ENCODE results near the gene ZNF207.
"Not testable (repeated sequence)": the region's sequence is repeated elsewhere in the genome, so short reads cannot be mapped to it uniquely, and the experiment has no call there.

ZNF207 gene

DNA sequence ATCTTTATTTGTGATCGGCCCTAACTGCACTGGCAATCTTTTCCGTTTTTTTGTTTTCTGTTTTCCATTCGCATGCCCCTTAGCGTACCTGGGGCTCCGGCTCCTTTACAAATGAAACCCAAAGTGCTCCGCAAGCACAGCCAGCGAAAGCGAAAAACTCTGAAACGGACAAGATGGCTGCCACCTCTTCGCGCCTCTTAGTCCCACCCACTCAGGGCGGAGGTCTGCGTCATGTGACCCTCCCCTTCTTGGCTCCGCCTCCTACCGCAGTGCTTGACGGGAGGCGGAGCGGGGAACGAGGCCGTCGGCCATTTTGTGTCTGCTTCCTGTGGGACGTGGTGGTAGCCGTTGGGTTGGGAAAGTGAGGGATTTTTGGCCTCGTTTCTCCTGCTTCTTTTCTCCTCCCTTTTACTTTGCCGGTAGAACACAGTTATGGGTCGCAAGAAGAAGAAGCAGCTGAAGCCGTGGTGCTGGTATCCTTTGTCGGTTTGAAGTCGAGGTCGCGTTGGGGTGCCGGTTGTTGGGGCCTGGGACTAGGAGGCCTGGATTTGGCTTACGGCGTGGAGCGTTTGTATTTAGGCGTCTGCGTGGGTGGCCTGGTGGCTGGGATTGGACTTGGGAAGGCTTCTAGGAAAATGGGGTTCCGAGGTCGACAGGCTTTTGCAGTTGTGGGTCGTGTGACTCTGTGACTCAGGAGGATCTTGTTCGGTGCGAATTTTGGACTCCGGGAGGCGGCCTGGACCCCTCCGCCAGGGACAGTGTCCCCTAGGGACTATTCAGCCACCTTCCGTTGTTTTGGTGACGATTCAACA is at the start of gene ZNF207:
Gene ZNF207, plus strand, starts transcription at position 304 of the 812 bp plus-strand sequence. Its CDS starts 129 bp downstream, at position 433.
- peak; percentile 95 to 96 for DNase-seq

DNA sequence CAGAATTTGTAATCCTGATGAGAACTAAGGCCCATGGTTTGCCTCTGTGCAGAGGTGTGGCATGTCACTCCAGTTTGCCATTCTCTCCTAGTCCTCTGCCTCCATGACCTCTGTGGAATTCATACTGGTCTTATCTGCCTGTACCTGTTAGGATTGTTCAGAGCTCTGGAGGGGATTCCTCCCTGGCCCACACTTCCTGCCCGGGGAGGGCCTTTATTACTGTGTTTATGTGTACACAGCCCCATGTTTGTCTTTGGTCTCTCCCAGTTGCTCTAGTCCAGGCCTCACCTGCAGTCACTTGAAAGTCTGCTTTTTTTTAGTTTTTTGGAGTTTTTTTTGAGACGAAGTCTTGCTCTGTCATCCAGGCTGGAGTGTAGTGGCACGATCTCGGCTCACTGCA is 47.9 kb upstream of the ZNF207 start:
- DNase-seq: no peak

DNA sequence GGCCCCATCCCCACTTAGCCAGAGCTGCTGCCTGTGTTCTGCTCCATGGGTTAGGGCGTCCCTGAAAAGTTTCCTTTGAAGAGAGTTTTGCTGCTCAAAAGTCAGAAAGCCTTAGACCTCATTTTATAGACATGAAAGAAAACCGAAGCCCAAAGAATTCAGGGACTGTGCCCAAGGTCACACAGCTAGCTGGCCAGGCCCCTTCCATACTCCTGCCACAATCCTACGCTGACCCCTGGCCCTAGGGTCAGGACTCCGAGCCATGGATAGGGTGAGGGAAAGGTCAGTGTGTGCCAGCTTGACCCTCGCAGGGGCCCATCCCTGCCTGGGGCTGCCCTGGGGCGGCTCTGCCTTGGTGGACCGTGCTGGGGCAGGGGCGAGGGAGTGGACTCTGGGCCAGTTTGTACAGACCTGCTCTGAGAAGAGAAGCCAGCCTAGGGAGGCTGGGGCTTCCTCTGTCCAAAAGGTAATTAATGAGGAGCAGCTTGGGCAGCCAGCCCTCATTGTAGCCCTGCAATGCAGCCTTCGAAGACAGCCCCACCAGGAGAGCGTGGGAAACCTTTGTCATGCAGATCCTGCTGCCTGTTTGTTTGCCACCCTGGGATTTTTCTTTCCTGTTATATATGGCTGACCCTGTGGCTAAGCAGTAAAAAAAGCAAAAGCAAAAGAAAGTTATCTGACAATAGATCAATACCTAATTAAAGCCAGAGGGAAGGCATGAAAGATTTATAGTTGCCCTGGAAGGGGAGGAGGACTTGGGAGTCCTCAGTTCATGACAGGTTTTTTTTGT is 46.9 kb upstream of the ZNF207 start:
- DNase-seq: no peak

DNA sequence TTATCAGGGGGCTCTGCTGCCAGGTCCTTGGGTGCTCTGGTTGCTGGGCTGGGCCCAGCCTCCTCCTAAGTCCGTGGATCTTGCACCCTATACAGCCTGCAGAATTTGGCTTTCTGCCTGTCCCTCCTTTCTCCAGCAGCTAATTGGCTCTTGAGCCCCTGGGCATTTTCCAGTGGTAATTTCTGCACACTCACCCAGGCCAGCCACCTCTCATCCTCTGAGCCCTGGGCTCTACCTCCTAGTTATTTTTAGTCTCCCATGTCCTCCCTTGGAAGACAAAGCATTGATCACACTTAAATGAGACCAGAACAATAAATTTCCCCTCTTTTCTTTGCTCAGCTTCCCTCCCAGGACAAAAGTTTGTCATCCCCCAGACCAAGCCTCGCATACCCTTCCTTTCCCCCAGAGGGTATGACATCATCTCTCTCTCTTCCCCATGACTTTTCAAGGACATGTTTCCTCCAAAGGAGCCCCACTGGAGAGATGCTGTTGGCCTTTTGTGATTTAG is 46.1 kb upstream of the ZNF207 start:
- no peak for DNase-seq

DNA sequence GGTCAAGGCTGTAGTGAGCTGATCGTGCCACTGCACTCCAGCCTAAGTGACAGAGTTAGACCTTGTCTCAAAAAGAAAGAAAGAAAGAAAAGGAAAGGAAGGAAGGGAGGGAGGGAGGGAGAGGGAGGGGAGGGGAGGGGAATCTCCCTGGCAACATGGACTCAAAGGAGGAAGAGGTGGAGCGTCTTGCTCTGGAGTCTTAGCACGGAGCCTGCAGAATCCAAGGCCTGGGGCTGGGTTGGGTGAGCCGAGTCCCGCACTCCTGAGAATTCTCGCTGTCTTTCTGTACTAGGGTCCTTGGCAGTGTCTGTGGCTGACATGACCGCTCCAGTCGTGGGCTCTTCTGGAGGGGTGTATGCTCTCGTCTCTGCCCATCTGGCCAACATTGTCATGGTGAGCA is 44.9 kb upstream of the ZNF207 start:
- DNase-seq: no peak

DNA sequence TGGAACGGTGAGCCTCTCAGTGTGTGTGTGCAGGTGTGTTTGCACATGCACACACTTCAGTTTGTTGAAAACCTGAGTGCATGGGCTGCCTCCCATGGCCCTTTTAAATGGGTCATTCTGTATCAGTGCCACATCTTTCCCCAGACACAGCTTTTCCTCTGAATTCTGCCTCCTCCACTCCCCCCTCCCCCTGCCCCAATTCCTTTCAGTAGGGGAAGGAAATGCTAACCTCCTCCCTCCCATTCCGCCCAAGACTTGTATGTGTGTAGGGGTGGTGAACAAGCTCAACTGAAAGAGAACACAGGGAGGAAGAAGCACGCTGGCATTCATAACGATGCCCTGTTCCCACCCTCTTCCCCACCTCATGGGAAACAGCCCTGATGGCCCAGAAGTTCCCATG is 42.3 kb upstream of the ZNF207 start:
- peak in 1 of 2 experiments; percentile 18 for DNase-seq

DNA sequence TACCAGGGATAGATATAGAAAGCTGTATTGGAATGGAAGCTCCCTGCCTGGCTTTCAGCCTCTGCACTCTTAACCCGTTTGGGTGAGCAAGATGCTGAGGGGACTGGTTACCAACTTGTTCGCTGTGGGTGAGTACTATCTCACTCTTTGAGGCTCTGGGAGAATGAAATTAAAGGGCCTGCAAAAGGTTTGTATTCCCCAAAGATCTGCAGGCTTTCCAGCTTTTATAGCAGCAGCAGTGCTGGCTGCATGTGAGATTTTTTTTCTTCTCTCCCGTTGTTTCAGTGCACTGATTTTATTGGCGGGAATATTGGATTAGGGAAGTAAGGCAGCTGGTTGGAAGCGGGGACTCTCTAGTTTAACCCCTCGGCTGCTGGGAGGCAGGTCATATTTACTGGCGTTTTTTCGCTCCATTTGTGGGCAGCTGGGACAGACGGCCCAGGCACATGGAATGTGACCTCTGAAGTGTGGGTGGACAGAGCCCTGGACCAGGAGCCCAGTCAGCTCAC is 38.9 kb upstream of the ZNF207 start:
- no peak for DNase-seq

DNA sequence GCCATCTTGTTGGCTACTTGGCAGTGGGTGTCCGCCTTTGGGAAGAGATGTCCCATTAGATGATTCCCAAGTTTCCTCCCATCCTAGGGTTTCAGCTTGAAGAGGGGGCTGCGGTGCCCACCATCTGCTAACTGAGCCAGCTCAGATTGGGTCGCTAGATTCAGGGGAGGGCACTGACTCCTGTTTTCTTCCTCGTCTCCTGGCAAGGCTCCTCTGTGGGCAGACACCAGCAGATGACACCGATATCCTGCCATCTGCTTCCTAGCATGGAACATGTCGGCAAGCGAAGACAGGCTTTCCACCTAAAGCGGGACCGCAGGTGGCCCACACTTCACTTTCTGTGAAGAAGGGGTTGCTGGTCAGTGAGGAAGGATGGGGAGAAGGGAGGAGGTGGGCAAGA is 35.3 kb upstream of the ZNF207 start:
- no peak for DNase-seq

DNA sequence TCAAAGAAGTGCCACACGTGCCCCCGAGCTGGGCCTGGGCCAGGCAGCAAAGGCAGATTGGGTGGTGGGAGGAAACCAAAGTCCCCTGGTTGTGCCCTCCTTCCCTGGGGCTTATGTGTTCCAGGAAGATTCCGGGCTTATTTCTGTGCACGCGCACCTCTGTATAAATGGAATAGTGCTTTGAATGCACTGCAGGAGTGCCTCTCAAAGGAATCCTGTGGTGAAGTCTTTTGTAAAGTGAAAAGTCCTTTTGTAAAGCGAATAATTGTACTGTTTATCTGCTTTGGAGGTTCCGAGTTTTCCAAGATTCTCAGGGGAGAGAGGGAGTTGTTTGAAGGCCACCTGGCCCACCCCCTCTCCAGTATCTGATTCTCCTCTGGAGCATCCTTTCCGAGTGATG is 34.8 kb upstream of the ZNF207 start:
- DNase-seq: no peak

DNA sequence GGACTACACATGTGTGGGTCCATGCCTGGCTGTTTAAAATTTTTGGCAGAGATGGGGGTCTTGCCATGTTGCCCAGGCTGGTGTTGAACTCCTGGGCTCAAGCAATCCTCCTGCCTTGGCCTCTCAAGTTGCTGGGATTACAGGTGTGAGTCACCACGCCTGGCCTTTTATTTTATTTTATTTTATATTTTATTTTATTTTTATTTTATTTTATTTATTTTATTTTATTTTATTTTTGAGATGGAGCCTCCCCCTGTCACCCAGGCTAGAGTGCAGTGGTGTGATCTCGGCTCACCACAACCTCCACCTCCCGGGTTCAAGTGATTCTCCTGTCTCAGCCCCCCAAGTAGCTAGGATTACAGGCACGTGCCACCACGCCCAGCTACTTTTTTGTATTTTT is 33.3 kb upstream of the ZNF207 start:
- not testable (repeated sequence) for DNase-seq

DNA sequence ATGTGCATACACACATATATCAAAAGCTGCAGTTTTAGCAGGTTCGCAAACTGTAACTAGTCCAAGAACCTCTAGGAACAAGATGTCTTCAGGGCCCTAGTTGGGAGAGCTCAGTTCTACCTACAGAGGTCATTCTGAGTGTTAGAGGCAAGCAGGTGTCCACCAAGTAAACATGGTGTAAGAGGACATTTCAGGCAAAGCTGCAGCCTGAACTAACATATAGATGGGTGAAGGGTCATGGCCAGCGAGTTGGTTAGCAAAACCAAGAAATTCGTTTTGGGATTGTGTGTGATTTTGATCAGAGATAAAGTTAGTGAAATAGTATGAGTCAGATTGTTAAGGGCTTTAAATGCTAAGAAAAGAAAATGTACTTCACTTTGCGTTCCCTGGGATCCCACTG is 32.6 kb upstream of the ZNF207 start:
- no peak for DNase-seq

DNA sequence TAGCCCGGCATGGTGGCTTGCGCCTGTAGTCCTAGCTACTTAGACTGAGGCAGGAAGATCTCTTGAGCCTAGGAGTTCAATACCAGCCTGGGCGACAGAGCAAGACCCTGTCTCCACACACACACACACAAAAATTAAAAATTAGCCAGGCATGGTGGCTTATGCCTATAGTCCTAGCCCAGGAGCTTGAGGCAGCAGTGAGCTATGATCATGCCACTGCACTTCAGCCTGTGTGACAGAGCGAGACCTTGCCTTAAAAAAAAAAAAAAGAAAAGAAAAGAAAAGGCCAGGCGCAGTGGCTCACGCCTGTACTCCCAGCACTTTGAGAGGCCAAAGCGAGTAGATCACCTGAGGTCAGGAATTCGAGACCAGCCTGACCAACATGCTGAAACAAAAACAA is 31.9 kb upstream of the ZNF207 start:
- DNase-seq: no peak

DNA sequence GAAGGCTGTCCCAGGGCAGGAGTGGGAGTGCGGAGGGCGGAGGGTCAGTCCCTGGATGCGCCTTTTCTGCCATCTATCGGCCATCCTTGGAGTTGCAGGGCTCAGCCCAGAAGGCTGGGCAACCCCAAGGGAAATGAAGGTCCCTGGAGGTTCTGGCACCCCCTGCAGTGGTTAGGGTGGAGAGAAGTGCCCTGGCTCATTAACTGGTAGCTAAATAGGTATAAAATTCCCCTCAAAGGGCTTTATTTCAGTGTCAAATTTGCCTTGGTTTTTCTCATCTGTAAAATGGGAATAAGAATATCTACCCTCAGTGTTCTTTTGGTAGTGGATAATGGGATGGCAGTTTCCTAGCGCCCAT is 30.4 kb upstream of the ZNF207 start:
- DNase-seq: peak; percentile 74 to 78

DNA sequence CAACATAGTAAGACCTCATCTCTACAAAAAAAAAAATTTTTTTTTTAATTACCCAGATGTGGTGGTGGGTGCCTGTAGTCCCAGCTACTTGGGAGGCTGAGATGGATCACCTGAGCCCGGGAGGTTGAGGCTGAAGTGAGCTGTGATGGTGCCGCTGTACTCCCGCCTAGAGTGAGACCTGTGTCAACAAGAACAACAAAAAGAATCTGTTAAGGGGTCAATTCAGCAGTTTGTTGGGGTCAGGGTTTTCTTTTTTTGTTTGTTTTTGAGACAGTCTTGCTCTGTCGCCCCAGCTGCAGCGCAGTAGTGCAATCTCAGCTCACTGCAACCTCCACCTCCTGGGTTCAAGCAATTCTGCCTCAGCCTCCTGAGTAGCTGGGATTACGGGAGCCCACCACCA is 29.9 kb upstream of the ZNF207 start:
- not testable (repeated sequence) for DNase-seq

DNA sequence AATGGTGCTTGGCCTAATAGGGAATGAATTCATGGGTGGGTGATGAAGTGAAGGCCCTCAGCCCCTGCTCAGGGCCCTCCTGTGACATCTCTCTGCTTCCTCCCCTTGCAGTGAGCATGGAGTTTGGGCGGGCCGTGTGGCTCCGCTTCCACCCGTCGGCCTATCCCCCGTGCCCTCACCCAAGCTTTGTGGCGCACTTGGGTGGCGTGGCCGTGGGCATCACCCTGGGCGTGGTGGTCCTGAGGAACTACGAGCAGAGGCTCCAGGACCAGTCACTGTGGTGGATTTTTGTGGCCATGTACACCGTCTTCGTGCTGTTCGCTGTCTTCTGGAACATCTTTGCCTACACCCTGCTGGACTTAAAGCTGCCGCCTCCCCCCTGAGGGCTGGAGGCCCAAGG is 29.1 kb upstream of the ZNF207 start:
- DNase-seq: no peak

DNA sequence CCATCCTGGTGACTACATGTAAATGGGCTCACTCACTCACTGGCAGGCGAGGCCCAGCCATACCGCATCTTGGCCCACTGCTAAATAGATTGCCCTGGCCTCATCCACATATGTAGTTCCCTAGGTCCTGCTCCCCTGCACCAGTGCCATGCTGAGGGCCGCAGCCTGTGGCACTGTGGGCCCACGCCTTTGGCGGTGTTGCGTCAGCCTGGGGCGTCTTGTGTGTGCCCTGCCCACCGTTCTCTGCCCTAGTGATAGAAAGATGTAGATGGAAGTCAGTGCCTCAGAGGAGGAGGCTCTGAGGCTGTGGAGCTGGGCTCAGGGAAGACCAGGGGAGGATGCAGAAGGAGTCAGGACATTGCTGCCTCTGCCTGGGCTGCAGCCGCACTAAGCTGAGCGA is 26.9 kb upstream of the ZNF207 start:
- DNase-seq: no peak

DNA sequence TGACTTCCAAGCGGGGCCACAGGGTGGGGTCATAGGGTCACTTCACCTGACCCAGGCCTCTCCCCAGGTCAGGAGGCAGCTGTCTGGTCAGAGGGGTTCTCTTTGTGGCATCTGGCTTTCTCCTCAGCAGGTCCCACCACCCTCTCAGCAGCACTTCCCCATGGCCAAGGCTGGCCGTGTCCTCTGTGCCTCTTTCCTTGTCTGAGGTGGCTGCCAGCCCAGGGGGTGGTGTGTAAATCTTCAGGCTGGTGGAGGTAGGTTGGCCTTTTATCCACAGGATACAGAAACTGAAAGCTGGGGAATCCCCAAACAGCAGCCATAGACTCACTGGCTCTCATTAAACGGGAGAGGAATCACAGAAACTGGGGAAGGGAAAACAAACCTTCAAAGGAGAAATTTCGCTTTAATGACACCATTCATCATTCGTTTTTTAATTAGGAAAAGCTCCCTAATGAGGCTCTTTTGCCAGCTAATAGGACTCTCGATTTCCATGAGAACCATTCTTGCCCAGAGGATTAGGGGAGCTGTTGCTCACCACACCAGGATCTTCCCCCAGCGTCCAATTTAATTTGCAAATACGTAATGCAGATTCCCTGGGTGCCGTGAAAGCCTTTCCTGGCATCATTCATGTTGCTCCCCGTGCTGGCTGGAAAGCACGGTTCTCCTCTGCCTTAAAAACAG is 26.0 kb upstream of the ZNF207 start:
- DNase-seq: no peak

DNA sequence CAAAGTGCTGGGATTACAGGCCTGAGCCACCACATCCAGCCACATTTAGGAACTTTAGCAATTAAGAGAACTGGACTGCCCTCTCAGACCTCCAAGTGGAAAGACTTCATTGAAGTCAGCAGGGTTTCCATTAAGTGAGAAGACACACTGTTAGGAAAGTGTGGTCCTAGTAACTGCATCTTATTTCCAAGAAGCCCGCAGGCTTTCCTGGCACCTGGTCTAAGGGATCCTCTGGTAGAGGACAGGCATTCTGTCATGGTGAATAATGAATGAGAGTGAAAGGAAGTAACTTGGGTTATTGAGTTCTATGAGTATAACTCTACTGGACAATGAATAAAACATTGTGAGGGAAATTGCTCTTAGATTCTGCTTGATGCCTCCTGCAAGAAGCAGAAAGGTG is 22.0 kb upstream of the ZNF207 start:
- no peak for DNase-seq

DNA sequence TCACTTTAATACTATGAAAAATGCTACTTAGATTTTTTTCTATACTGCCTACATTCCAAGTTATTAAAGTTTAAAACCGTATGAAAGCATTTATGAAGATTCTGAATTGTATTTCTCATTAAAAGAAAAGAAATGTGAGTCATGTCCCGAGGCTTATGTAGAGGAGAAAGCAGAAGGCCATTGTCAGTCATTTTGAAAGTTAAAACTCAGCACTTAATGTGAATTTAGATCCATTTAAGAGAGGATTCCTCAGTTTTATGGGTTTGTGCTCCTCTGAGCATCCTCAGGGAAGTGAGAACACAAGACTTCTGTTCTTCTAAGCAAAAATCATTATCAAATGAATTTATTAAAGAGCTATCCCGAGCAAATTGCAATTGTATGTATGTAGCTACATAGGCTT is 19.8 kb upstream of the ZNF207 start:
- DNase-seq: no peak

DNA sequence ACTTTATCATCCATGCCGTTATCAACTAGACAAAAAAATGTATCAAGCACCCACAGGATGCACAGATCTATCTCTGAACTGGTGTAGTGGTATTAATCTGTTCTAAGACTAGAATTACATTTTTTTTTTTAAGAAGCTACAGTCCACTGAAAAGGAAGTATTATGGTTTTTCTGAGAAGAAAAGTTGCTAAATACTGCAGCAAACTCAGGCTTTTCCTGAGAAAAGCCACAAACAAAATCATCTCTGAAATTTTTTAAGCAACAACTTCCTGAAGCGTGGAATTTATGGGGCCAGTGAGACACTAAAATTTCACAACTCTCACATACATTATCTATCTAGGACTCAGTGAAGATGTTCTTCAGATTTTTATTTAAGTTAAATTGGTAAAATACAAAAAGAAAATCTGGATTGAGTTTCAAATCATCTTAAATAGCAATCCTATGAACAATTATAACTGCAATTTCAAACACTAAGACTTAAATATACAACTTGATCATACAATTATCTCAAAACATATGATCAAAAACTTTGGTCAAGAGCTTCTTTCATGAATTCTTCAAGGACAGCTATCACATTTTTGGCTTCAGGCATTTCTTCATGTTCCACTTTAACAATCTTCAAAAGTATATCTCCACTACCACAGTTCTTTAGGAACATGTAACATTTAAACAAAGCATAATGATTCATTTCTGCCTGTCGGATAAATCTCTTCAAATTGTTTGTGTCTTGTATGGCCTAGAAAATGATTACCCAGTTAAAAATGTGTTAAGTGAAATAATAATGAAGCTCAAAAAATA is 18.5 kb upstream of the ZNF207 start:
- peak; percentile 73 to 89 for DNase-seq

DNA sequence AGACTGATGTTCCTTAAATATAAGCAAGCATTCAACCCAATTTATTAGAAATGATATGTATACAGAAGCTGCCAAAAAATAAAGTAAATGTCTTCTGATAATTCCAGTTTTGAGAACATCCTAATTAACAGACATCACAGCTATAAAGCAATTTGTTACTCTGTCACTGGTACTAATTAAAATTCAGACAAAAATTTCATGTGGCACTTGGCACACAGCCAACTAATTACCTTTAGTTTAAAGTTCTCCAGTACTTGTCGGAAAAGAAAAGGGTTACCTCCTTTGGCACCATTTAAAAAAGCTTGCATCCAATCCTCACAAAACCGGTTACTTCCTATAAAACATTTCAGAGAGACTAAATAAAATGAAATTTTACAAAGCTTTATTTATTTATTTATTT is 16.8 kb upstream of the ZNF207 start:
- DNase-seq: no peak

DNA sequence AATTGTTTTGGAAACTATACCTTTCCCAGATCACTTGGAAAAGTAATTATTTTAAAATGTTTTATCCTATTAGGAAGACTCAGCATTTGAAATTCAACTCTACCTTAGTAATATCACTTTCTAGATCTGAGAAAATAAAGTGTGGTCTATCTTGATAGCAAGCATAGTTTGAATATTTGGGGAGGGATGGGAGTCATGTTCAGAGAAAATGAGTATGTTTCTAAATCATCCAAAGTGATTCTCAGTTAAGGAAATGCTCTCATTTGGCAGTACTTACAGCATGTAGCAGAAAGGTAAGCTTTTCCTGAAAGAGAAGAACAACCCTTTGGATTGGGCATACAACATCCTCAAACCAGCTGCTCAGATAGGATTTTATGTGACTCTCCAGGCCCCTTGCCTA is 14.9 kb upstream of the ZNF207 start:
- no peak for DNase-seq

DNA sequence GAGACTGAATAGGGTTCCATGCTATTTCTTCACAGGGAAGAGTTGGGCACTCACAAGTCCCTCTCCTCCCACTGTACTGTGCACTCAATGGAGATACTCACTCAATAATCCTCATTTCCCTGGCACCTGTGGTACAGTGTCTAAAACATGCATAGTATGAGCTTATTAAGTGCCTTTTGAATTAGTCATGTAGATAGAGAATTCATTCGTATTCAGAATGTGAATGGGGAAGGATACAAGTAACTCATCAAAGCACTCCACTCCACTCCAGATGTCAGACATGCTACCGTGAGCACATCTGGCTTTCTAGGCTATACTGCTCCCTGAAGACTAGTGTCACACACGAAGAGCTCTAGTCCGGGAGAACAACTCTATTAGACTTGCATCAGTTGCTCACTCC is 14.3 kb upstream of the ZNF207 start:
- no peak for DNase-seq
